OCI-LY3 (cell line): ENCODE measurements around the gene TSPAN8.

Experiments used
- CTCF ChIP-seq: fragments of 200-600, 300-600 bp; sonication (generic); IDR thresholded peaks from 2 replicates; pipeline ENCODE4 v1.5.1; 2014; ENCODE audit warnings: antibody characterized with exemption, low read length, low read depth
- EZH2phosphoT487 ChIP-seq: fragments of 200-600 bp; shearing (Covaris generic); IDR thresholded peaks from 2 replicates; pipeline ENCODE4 v1.6.1; 2018; ENCODE audit warnings: antibody characterized with exemption, mixed run types, low read depth

GRCh38 chr12:71195338-71195896 lies 37.6 kb upstream of the TSPAN8 start:
- TF ChIP-seq CTCF (no peak), EZH2phosphoT487 (no peak)
